NCI-H510A (cell line): ENCODE measurements around the gene CDH3.
"Not testable (repeated sequence)": the region's sequence is repeated elsewhere in the genome, so short reads cannot be mapped to it uniquely, and the experiment has no call there.

ENCODE experiments used
- DNase-seq: peaks from one replicate; lab custom pipeline; 2025; lab: John Stamatoyannopoulos, UW

CDH3 gene

GRCh38 chr16:68704232-68704867, 59.2 kb downstream of the CDH3 start:
- peak; percentile 62 for DNase-seq

GRCh38 chr16:68707340-68708152, 62.4 kb downstream of the CDH3 start:
- DNase-seq: no peak

- no peak for DNase-seq
These were observed 65.1 kb downstream of the CDH3 start for GRCh38 chr16:68710211-68710610.

GRCh38 chr16:68711421-68712139, 66.5 kb downstream of the CDH3 start:
- no peak for DNase-seq

- DNase-seq: no peak
These were observed 68.3 kb downstream of the CDH3 start for GRCh38 chr16:68713361-68713760.

GRCh38 chr16:68715471-68715870, 70.4 kb downstream of the CDH3 start:
- DNase-seq: no peak

- DNase-seq: not testable (repeated sequence)
These were observed 71.4 kb downstream of the CDH3 start for GRCh38 chr16:68716516-68716915.

- DNase-seq: no peak
These were observed 72.6 kb downstream of the CDH3 start for GRCh38 chr16:68717684-68718083.

GRCh38 chr16:68718590-68718989, 73.5 kb downstream of the CDH3 start:
- no peak for DNase-seq

- DNase-seq: no peak
These were observed 74.9 kb downstream of the CDH3 start for GRCh38 chr16:68719993-68720489.

- DNase-seq: no peak
These were observed 77.3 kb downstream of the CDH3 start for GRCh38 chr16:68722119-68723024.

GRCh38 chr16:68724797-68725196, 79.7 kb downstream of the CDH3 start:
- DNase-seq: no peak

GRCh38 chr16:68728523-68728922, 83.4 kb downstream of the CDH3 start:
- no peak for DNase-seq

- no peak for DNase-seq
These were observed 86.5 kb downstream of the CDH3 start for GRCh38 chr16:68731637-68732036.

GRCh38 chr16:68732042-68732680, 87.1 kb downstream of the CDH3 start:
- DNase-seq: no peak

- no peak for DNase-seq
These were observed 87.8 kb downstream of the CDH3 start for GRCh38 chr16:68732741-68733399.

- DNase-seq: no peak
These were observed 88.5 kb downstream of the CDH3 start for GRCh38 chr16:68733570-68733969.

- DNase-seq: no peak
These were observed 89.7 kb downstream of the CDH3 start for GRCh38 chr16:68734782-68735181.

- no peak for DNase-seq
These were observed 91.5 kb downstream of the CDH3 start for GRCh38 chr16:68736561-68736960.

GRCh38 chr16:68737046-68737729, 92.1 kb downstream of the CDH3 start, which contains the start of gene CDH1:
Gene CDH1, plus strand, starts transcription at chr16:68737292. Its CDS starts 124 bp downstream, at chr16:68737416.
- DNase-seq: peak; percentile 84
